ENCODE measurements around the gene PINLYP. TPM values are rescaled to one million over a fixed set of nuclear protein-coding genes. Genes with fewer than 3 reads are reported as not detected.
"Not testable (repeated sequence)": the region's sequence is repeated elsewhere in the genome, so short reads cannot be mapped to it uniquely, and the experiment has no call there.

The PINLYP gene
- total RNA-seq, 2 experiments from 2014 or later = 0.40 to 4.9 TPM

DNA sequence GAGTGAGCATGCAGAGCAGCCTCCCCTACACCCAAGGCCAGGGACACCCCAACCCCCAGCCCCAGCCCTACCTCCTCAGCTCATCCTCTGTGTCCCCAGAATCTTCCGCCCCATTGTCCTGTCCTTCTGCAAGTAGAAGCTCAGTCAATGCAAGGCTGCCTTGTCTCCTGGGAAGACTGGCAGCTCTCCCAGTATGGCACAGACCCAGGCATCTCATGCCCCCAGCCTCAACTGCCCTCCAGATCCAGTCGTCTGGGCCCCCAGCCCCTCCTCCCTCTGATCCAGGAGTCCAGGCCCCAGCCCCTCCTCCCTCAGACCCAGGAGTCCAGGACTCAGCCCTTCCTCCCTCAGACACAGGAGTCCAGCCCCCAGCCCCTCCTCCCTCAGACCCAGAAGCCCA, 29.6 kb upstream of the PINLYP start:
- Histone ChIP-seq H3K4me2 (ENCODE audit: low read length) (no peak overlapping the region), H3K79me2 (ENCODE audit: insufficient read depth, low read depth, low read length) (no peaks in the 10 kb centered on the region), H3K4me3 (ENCODE audit: low read depth, low read length, poor library complexity, severe bottlenecking) (no peak overlapping the region), H3K9me2 (ENCODE audit: insufficient read depth, low read length) (no peaks in the 10 kb centered on the region), H4K20me1 (ENCODE audit: insufficient read depth, low read length) (no peaks in the 10 kb centered on the region), H3K9me3 (ENCODE audit: low read length) (no peaks in the 10 kb centered on the region), H3K4me1 (ENCODE audit: insufficient read depth, low read length, poor library complexity, severe bottlenecking) (no peaks in the 10 kb centered on the region), H3K27ac (ENCODE audit: low read depth, low read length, poor library complexity, severe bottlenecking) (no peak overlapping the region), H3K36me3 (ENCODE audit: insufficient read depth, low read length) (peaks cover 47% of the 10 kb centered on the region), H2AFZ (ENCODE audit: low read length) (no peak overlapping the region)
- no peak for DNase-seq (ENCODE audit: low spot score)
- ChIA-PET CTCF (ENCODE audit: unreplicated experiment) (interaction anchor here (0.7 kb wide), 1 partner anchor 12 kb away, joined by 3 read pairs; no protein-coding TSS in a partner anchor), POLR2A (no interaction called here)
- no TSS peak for BruUV-seq (replicated peaks)
- TF ChIP-seq CTCF (conservative IDR thresholded peaks at IDR 0.05; ENCODE audit: low read length) (no peak), EZH2phosphoT487 (IDR thresholded peaks at IDR 0.05; ENCODE audit: borderline replicate concordance, low read depth, low read length) (no peak)
- intact Hi-C loops (cut with micrococcal nuclease; ENCODE audit: unreplicated experiment) = no loop called here

GRCh38 chr19:43546581-43546980, 29.0 kb upstream of the PINLYP start:
- H2AFZ ChIP-seq (ENCODE audit: low read length) = no peak overlapping the region
- H3K27ac ChIP-seq (ENCODE audit: low read depth, low read length, poor library complexity, severe bottlenecking) = no peak overlapping the region
- intact Hi-C loops (cut with micrococcal nuclease; ENCODE audit: unreplicated experiment) = no loop called here
- DNase-seq (ENCODE audit: low spot score) = no peak
- no peaks in the 10 kb centered on the region for H4K20me1 ChIP-seq (ENCODE audit: insufficient read depth, low read length)
- ChIA-PET POLR2A (no interaction called here), CTCF (ENCODE audit: unreplicated experiment) (interaction anchor here (0.7 kb wide), 1 partner anchor 13 kb away, joined by 3 read pairs; no protein-coding TSS in a partner anchor)
- TF ChIP-seq CTCF (conservative IDR thresholded peaks at IDR 0.05; ENCODE audit: low read length) (no peak), EZH2phosphoT487 (IDR thresholded peaks at IDR 0.05; ENCODE audit: borderline replicate concordance, low read depth, low read length) (no peak)
- H3K4me2 ChIP-seq (ENCODE audit: low read length) = no peak overlapping the region
- no peaks in the 10 kb centered on the region for H3K9me3 ChIP-seq (ENCODE audit: low read length)
- no peaks in the 10 kb centered on the region for H3K79me2 ChIP-seq (ENCODE audit: insufficient read depth, low read depth, low read length)
- peaks cover 49% of the 10 kb centered on the region for H3K36me3 ChIP-seq (ENCODE audit: insufficient read depth, low read length)
- no TSS peak for BruUV-seq (replicated peaks)
- H3K9me2 ChIP-seq (ENCODE audit: insufficient read depth, low read length) = no peaks in the 10 kb centered on the region
- no peaks in the 10 kb centered on the region for H3K4me1 ChIP-seq (ENCODE audit: insufficient read depth, low read length, poor library complexity, severe bottlenecking)
- no peak overlapping the region for H3K4me3 ChIP-seq (ENCODE audit: low read depth, low read length, poor library complexity, severe bottlenecking)

DNA sequence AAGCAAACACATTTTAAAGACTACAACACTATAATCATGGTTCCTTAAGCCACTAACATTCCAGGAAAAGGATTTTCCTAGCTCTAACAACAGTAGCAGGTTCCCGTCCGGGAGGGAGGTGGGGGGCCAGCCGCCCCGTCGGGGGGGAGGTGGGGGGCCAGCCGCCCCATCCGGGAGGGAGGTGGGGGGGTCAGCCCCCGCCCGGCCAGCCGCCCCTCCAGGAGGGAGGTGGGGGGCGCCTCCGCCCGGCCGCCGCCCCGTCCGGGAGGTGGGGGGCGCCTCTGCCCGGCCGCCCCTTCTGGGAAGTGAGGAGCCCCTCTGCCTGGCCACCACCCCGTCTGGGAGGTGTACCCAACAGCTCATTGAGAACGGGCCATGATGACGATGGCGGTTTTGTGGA, 27.7 kb upstream of the PINLYP start:
- CTCF ChIA-PET (ENCODE audit: unreplicated experiment); intact Hi-C loops (cut with micrococcal nuclease; ENCODE audit: unreplicated experiment): not testable (repeated sequence)

More for the DNA sequence above, 27.7 kb upstream of the PINLYP start:
- POLR2A ChIA-PET; H3K4me3 ChIP-seq (ENCODE audit: low read depth, low read length, poor library complexity, severe bottlenecking); BruUV-seq (replicated peaks); H3K4me1 ChIP-seq (ENCODE audit: insufficient read depth, low read length, poor library complexity, severe bottlenecking); H3K9me2 ChIP-seq (ENCODE audit: insufficient read depth, low read length); H2AFZ ChIP-seq (ENCODE audit: low read length); H4K20me1 ChIP-seq (ENCODE audit: insufficient read depth, low read length); H3K79me2 ChIP-seq (ENCODE audit: insufficient read depth, low read depth, low read length); H3K9me3 ChIP-seq (ENCODE audit: low read length); H3K27ac ChIP-seq (ENCODE audit: low read depth, low read length, poor library complexity, severe bottlenecking); DNase-seq (ENCODE audit: low spot score); H3K4me2 ChIP-seq (ENCODE audit: low read length): not testable (repeated sequence)
- peaks cover 45% of the 10 kb centered on the region for H3K36me3 ChIP-seq (ENCODE audit: insufficient read depth, low read length)
